ENCODE measurements around the gene NELFE. TPM values are rescaled to one million over a fixed set of nuclear protein-coding genes. Genes with fewer than 3 reads are reported as not detected.

The NELFE gene
- total RNA-seq, 1 experiment from 2014 or later: 68.3 TPM

DNA sequence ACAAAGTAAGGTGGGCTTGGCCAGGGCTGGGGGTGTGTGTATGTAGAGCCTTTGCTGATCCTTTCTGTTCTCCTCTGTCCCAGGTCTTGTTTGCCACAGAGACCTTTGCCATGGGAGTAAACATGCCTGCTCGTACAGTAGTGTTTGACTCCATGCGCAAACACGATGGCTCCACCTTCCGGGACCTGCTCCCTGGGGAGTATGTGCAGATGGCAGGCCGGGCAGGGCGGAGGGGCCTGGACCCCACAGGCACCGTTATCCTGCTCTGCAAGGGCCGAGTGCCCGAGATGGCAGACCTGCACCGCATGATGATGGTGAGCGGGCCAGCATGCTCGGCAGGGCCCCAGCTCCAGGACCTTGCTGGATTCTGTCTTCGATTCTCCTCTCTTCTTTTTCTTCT, 6.9 kb upstream of the NELFE start:
- RAD21 ChIA-PET (ENCODE audit: low non-redundant PET in 1 of 2, low total read pairs in 2 of 2, uncharacterized antibody in 2 of 2, unreplicated experiment in 2 of 2): no interaction called here

More for the DNA sequence above, 6.9 kb upstream of the NELFE start:
- TF ChIP-seq CEBPB (IDR thresholded peaks at IDR 0.05; ENCODE audit: low read depth) (no peak), RAD21 (IDR thresholded peaks at IDR 0.05; ENCODE audit: low read depth) (no peak), POLR2AphosphoS5 (IDR thresholded peaks at IDR 0.05; ENCODE audit: low read depth, low read length) (no peak), SIN3A (IDR thresholded peaks at IDR 0.05; ENCODE audit: low read depth) (no peak), ZNF274 (IDR thresholded peaks at IDR 0.05; ENCODE audit: low read depth, low read length) (no peak), SRF (IDR thresholded peaks at IDR 0.05; ENCODE audit: low read depth) (no peak), ATF3 (IDR thresholded peaks at IDR 0.05) (no peak), EZH2phosphoT487 (IDR thresholded peaks at IDR 0.05; ENCODE audit: borderline replicate concordance) (no peak), FOSL1 (IDR thresholded peaks at IDR 0.05; ENCODE audit: low read depth) (no peak), ZFX (IDR thresholded peaks at IDR 0.05) (no peak), SP1 (IDR thresholded peaks at IDR 0.05; ENCODE audit: low read depth) (no peak), POLR2A (IDR thresholded peaks at IDR 0.05; ENCODE audit: borderline replicate concordance, extremely low read depth, insufficient read depth, insufficient read length) (no peak)
- TF ChIP-seq, protein P1, sequence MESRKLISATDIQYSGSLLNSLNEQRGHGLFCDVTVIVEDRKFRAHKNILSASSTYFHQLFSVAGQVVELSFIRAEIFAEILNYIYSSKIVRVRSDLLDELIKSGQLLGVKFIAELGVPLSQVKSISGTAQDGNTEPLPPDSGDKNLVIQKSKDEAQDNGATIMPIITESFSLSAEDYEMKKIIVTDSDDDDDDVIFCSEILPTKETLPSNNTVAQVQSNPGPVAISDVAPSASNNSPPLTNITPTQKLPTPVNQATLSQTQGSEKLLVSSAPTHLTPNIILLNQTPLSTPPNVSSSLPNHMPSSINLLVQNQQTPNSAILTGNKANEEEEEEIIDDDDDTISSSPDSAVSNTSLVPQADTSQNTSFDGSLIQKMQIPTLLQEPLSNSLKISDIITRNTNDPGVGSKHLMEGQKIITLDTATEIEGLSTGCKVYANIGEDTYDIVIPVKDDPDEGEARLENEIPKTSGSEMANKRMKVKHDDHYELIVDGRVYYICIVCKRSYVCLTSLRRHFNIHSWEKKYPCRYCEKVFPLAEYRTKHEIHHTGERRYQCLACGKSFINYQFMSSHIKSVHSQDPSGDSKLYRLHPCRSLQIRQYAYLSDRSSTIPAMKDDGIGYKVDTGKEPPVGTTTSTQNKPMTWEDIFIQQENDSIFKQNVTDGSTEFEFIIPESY (IDR thresholded peaks at IDR 0.05; ENCODE audit: extremely low read depth, insufficient replicate concordance, low read length): no peak
- CTCF ChIA-PET: no interaction called here
- Histone ChIP-seq H3K9ac (ENCODE audit: low read length) (no peak overlapping the region), H3K4me2 (ENCODE audit: low read length) (no peak overlapping the region), H3K36me3 (ENCODE audit: control insufficient read depth in 1 of 2, insufficient read depth in 2 of 2, low read length in 2 of 2) (peaks cover 47 to 55% of the 10 kb centered on the region in 2 experiments; a peak in 3 of 4 replicates), H3K79me2 (ENCODE audit: insufficient read depth, low read length) (peaks cover 5% of the 10 kb centered on the region; the same call in 1 of the 2 replicates), H4K20me1 (ENCODE audit: insufficient read depth) (no peaks in the 10 kb centered on the region), H3K27me3 (ENCODE audit: insufficient read depth, low read length) (no peaks in the 10 kb centered on the region), H3K9me2 (ENCODE audit: insufficient read depth) (no peaks in the 10 kb centered on the region), H3K4me3 (replicated peaks in 1 of 2; ENCODE audit: low read depth in 1 of 2, low read length in 2 of 2) (no peak overlapping the region), H3K4me1 (ENCODE audit: control insufficient read depth in 1 of 2, insufficient read depth in 2 of 2, low read length in 2 of 2) (peaks cover 0 to 3% of the 10 kb centered on the region in 2 experiments; a peak in 2 of 4 replicates), H2AFZ (ENCODE audit: low read depth, low read length, poor library complexity, severe bottlenecking) (no peak overlapping the region), H3K27ac (ENCODE audit: low read depth, low read length) (no peak overlapping the region), H3K9me3 (ENCODE audit: control insufficient read depth in 1 of 2, insufficient read depth in 1 of 2, low read depth in 1 of 2, low read length in 2 of 2) (no peaks in the 10 kb centered on the region)
- intact Hi-C loops (cut with micrococcal nuclease): no loop called here
- POLR2A ChIA-PET: no interaction called here
- DNase-seq (ENCODE audit: low read depth, low spot score) (no peak), ATAC-seq (no peak)
- BruUV-seq (replicated peaks): no TSS peak
